HG02885 (cell line): ENCODE data around the gene BCL2L1.
A peak's percentile ranks its signal among the peaks of the same experiment; 100 is the strongest.
"Not testable (repeated sequence)": the region's sequence is repeated elsewhere in the genome, so short reads cannot be mapped to it uniquely, and the experiment has no call there.

Experiments used
- ATAC-seq: cut with Tn5 transposase; IDR thresholded peaks from one replicate; pipeline ENCODE4 v1.9.1; 2021; ENCODE audit warnings: mild to moderate bottlenecking; ENCODE audit not compliant: unreplicated experiment, poor library complexity

Gene BCL2L1

DNA sequence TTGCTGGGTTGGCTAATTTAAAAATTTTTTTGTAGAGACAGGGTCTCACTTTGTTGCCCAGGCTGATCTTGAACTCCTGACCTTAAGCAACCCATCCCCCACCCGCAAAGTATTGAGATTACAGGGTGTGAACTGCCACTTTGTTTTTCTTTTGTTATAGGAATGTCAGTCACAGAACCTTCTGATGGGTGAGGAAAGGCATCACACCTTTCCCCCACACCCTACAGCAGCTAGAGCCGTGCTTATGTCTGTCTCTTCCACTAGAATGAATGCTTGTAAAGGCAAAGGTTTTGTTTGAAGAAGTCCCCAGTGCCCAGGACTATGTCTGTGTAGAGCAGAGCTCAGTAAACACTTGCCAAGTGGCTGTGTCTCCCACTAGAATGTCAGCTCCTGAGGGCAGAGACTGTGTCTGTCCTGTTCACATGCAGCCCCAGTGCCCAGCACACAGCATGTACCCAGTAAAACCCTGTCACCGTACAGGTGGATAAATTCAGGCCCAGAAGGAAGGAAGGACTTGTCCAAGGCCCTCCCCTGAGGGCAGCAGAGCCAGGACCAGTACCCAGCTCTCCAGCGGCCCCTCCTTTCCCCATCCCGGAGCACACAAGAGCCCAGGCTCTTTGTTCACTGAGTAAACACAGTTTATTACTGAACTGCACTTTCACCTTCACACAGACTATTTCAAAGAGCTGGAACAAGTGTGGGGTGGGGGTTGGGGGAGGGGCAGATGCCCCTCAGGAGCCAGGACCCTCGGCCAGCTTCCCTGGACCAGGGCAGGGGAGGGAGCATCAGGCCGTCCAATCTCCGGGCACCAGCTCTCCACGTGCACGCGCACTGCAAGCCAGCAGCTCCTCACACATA, 58.6 kb downstream of the BCL2L1 start:
- no peak for ATAC-seq

DNA sequence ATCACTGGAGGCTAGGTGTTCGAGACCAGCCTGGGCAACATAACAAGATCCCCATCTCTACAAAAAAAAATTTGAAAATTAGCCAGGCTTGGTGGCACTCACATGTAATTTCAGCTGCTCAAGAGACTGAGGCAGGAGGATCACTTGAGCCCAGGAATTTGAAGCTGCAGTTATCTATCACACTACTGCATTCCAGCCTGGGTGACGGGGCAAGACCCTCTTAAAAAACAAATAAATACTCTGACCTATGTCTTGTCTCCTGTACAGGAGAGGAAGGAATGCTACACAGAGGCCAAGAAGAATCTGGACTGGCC, 59.2 kb downstream of the BCL2L1 start:
- no peak for ATAC-seq

DNA sequence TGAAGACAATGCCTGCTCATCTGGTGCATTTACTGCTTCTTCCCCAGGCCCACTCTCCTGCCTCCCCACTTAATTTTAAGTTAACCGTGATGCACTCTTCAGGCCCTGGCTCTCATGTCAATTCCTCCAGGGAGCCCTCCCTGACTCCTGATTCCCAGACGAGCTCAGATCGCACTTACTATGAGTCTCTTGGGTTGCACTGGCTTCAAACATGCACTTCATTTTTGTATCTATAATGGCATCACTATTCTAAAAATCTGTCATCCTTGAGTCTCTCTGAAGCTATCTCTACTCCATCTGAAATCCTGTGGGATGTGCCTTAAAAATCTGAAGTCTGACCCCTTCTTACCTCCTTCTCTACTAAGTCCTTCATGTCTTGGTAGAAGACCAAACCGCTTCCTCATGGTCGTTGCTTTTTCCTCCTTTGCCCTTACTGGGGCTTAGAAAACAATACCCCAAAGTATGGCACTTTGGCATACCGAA, 60.3 kb downstream of the BCL2L1 start:
- ATAC-seq: no peak

DNA sequence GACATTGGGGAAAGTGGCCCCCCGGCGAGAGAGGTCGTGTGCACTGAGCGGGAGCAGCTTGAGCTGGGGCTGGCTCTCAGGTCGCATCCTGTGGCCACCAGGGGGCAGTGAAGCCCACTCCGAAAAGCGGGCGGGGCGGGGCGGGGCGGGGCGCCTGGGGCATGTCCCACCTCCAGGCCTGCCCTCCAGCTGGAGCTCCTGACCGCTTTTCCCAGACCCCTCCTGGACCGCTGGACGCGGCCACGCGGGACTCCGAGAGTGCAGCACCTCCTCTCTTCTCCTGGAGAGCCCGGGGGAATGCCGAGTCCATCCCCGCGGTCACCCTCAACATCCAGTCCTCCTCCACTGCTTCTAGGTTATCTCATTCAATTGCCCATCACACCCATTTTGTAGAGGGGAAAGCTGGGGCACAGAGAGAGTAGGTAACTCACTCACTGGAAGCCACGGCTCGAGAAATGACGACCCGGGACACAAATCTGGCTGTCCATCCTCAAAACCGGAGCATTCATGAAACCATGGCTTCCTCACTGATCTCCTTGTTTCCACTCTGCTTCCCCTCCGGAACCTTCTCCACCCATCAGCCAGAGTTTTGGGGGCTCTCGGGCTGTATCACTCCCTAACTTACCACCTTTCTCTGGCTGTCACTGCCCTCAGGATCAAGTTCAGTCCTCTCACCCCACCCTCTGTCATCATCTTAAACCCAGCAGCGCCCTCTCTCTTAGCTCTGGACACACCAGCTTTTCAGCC, 60.9 kb downstream of the BCL2L1 start:
- ATAC-seq: peak; percentile 75

DNA sequence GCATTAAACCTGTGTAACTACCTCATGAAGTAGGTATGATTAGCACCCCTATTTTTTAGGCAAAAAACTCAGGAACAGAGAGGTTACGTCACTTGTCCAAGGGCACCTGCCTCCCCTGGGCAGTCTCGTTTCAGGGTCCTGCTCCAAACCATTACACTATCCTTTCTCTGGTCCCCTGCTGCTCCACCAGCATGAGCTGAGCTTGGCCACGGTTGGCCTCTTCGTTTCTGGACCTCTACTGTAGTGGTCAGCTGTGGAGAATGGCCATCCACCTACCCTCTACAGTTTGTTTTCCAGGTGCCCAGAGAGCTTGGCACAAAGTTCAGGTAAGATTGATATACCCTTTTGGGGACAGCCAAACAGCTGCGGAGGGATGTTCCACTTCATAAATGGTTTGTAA, 68.1 kb downstream of the BCL2L1 start:
- ATAC-seq: no peak

DNA sequence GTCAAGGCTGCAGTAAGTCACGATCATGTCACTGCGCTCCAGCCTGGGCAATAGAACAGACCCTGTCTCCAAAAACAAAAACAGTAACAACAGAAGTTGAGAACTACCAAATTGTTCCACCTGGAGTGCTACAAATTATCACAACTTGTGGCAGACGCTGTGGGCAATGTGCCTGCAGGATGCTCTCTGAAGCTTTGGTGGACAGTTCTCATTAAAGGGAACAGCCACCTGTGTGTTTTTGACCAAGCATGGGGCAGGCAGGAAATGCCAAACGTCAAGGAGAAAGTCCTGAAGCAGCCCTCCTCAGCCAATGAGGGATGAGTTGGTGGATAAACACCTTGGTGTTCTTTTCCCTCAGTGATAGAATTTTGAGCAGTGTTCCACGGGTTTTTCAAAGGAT, 69.1 kb downstream of the BCL2L1 start:
- ATAC-seq: no peak

DNA sequence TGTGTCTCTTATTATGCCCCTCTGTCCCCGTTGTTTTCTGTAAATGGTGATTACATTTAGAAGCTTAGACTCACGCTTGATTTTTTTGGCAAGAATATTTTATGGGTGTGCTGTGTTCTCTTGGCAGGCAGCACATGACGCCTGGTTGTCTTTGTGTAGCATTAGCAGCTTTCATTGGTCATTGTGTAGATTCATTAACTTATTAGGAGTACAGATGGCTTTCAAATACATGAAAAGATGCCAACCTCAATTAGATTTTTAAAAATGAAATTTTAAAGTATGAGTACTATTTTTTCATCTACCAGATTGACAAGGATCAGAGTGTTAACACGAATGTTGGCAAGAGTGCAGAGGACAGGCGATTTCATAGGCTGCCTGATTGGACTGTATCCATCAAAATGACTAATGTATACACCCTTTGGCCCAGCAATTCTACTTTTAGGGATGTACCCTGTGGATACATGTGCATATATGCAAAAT, 69.7 kb downstream of the BCL2L1 start:
- no peak for ATAC-seq

DNA sequence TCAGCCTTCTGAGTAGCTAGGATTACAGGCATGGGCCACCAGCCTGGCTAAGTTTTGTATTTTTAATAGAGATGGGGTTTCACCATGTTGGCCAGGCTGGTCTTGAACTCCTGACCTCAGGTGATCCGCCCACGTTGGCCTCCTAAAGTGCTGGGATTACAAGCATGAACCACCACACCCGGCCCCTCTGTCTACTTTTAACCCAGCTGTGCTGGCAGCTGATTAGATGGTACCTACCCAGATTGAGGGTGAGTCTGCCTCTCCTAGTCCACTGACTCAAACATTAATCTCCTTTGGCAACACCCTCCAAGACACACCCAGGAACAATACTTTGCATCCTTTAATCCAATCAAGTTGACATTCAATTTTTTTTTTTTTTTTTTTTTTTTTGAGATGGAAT, 74.6 kb downstream of the BCL2L1 start:
- not testable (repeated sequence) for ATAC-seq

DNA sequence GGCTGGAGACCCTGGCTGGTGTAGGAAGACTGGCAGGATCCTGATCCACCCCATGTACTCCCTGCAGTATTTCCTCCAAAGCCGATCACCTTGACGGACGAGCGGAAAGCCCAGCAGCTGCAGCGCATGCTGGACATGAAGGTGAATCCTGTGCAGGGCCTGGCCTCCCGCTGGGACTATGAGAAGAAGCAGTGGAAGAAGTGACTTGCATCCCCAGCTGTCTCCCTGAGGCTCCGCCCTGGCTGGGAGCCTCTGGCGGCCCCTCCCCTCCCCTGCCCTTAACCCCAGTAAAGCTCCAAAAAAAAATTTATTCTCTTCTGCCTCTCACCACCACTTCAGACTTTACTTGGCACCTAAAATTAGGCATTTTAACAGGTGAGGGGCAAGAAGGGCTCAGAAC, 78.0 kb downstream of the BCL2L1 start:
- no peak for ATAC-seq

DNA sequence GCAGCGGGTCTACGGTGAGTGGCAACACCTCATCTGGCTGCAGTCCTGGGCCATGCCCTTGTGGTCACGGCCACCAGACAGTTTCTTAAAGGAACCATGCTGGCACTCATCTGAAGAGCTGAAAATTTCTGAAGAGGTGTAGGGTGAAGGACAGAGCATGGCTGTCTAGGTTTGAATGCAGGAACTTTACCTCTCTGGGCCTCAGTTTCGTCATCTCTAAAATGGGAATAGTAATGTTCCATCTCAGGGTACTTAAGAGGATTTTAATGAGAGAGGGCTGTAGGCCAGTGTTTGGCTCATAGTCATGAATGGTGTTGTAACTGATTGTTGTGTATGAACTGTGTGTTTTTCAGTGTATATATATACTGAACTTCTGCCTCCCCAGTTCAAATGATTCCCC, 79.1 kb downstream of the BCL2L1 start:
- ATAC-seq: no peak

DNA sequence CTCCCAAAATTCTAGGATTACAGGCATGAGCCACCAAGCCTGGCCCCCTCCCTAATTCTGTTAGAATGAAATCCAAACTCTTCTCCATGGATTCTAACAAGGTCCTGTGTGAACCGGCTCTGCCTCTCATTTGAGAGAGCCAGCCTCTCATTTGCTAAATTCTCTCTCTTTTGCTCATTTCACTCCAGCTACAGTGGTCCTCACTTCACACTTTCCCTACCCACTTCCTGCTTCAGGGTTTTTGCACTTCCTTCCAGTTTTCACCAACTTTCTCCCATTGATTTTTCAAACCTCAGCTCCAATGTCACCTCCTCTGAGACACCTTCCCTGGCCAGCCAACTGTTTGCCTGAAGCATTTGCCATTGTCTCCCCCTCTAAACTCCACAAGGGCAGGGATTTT, 79.8 kb downstream of the BCL2L1 start:
- no peak for ATAC-seq

DNA sequence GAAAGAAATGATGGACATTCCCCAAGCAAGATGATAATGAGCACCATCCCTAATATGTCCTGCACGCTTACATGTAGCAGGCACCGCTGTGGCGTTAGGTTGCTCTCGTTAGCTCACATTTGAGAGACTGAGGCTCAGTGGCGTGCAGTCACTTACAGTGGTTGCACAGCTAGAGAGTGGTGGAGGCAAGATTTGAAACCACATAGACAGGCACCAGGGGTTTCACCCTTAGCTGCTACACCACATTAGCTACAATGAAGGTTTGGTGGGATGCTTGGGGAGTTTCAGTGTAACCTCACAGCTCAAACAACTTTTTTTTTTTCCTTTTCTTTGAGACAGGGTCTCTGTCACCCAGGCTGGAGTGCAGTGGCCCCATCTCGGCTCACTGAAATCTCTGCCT, 81.3 kb downstream of the BCL2L1 start:
- no peak for ATAC-seq

DNA sequence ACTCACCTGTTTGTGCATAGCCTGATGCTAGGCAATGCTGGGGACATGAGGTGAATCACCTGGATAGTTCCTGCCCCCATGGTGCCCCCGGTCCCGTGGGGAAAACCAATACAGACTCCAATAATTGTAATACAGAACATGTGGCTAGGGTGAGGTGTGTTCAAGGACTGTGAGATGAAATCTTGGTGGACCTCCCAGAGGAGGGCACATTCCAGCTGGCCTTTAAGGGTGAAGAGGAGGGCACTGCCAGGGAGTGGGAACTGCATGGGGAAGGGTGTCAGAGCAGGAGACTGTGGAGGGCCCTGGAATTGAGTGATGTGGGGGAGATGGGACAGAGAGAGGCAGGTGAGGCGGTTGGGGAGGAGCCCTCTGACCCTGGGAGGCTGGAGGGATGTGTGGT, 82.4 kb downstream of the BCL2L1 start:
- ATAC-seq: no peak

DNA sequence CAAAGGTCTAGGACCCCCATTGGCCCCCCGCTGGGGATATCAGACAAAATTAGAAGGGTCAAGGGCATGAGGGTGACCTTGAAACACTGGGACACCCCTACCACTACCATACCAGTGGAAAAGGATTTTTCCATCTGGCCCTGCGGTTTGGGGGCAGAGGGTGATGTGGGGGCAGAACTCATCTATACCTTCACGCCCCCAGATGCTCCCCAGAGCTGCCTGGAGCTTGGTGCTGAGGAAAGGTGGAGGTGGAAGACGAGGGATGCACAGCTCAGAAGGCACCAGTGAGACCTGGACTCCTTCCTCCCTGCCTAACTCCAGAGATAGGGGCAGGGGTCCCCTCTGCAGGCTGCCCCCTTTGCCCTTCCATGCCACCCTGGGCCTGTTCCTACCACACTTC, 83.9 kb downstream of the BCL2L1 start:
- ATAC-seq: no peak

DNA sequence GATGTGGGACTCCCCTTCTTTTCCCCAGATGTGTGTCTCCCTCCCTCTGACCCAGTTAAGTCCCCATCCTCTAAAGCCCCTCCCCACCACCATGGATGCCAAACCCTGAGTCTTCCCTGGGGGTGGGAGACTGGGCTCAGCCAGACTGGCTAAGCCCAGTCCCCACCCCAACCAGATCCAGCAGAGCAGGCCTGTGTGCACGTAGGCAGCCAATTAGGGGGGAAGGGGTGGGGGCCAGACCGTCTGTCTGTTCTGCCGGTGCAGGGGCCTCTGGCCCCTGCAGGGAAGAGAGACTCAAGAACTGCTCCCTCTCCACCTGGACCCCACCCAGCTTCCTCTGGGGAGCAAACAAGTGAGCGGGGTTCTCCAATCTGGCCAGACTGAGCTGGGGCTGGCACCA, 84.4 kb downstream of the BCL2L1 start:
- no peak for ATAC-seq

DNA sequence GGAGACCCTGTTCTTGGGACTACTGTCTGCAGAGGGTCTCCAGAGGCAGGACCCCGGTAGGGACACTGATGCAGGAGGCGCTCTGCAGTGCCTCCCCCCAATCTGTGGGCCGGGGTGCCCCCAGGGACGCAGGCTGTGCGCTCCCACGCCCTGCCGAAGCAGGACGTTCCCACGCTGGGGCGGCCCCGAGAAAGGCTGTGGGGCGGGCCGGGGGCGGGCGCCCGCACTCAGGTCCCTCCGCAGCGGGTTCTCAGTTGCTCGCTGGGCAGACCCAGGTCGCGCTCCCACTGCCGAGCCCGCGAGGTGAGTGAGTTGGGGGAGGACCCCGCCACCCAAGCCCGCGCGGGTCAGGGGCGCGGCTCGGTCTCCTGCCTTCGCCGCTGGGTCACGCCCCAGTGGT, 85.0 kb downstream of the BCL2L1 start, which contains the start of gene COX4I2:
Gene COX4I2, plus strand, starts transcription at position 253 of the 400 bp plus-strand sequence. CDS start 1,106 bp downstream, outside the sequence.
- no peak for ATAC-seq

DNA sequence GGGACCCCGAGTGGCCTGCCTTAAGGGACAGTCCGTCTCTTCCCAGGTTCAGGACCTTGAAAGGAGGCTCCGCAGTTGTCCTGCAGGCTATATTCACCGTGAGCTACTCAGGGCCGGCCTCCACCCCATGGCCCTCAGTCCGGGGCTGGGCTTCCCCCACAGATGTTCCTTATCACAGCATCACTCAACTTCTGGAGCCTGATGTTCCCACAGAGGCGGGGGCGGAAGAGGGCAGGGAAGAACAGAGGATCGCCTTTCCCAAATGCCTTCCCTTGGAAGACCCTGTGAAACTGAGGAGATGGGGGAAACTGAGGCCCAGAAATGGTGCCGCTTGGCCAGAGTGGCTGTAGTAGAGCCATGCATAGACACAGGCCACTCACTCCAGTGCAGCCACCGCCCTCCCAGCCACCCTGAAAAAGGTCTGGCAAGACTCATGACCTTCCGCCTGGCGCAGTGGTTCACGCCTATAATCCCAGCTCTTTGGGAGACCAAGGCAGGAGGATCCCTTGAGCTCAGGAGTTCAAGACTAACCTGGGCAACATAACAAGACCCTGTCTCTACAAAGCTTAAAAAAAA, 89.2 kb downstream of the BCL2L1 start:
- no peak for ATAC-seq

DNA sequence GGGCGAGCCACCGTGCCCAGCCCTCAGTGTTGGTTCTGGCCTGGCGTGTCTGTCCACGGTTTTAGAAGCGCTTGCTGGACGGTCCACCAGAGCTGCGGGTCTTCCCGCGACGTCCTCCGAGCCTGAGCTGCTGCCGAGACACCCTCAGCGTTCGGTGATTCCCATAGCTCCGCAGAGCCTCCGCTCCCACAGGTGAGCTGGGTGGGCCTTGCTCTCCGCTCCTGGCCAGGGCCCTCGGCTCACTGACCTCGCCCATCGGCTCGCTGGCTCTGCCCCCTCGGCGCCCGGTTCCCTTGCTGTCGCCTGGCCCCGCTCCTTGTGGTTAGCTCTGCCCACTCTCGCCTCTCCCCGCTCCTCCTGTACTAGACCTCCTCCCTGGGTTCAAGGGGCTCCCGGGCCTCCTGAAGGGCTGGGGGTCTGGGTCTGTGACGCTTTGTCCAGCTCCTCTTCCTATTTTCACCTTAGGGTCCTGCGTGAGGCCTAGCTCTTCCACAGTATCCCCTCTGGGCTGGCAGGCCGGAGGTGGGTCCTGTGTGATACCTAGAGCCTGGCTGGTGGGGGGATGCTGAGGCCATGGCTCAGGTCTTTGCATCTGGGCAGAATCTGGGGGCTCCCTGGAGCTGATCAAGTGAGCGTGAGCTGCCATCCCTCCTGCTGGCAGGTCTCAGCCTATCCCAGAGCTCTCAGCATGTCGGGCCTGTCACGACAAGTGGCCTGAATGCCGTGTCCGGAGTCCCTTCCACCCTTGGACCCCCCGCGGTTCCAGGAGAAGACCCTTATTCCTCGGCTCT, 89.9 kb downstream of the BCL2L1 start:
- ATAC-seq: no peak

DNA sequence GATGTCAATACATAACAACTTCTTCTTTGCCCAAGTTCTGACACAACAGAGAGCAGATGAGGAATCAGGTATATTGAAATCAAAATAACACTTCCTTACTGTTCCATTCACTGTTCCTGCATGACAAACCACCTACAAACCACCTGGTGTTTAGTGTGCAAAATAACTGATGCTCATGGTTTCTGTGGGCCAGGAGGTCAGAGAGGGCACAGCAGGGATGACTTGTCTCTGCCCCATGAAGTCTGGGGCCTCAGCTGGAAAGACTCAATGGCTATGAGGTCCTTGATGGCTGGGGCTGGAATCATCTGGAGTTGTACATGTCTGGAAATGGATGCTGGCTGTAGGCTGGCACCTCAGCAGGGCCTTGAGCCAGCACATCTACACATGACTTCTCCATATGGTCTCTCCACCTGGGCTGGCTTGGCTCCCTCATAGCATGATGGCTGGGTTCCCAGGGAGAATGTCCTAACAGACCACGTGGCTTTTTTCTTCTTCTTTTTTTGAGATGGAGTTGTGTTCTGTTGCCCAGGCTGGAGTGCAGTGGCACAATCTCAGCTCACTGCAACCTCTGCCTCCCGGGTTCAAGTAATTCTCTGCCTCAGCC, 92.4 kb downstream of the BCL2L1 start:
- no peak for ATAC-seq

DNA sequence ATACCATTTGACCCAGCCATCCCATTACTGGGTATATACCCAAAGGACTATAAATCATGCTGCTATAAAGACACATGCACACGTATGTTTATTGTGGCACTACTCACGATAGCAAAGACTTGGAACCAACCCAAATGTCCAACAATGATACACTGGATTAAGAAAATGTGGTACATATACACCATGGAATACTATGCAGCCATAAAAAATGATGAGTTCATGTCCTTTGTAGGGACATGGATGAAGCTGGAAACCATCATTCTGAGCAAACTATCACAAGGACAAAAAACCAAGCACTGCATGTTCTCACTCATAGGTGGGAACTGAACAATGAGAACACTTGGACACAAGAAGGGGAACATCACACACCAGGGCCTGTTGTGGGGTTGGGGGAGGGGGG, 94.6 kb downstream of the BCL2L1 start:
- not testable (repeated sequence) for ATAC-seq
